Vagina (tissue), 2 donors: ENCODE measurements around the gene PLA2G7. TPM values are rescaled to one million over a fixed set of nuclear protein-coding genes. Genes with fewer than 3 reads are reported as not detected.

Source experiments
- DNase-seq, 2 donors: peaks; one replicate each; pipeline ENCODE4 v3.0.0-alpha.2; 2017; ENCODE audit errors: extremely low spot score in 2 of 2
- H3K27ac ChIP-seq: fragments of 200-600 bp; sonication (generic); one replicate; pipeline ENCODE4 v1.5.1; 2019
- H3K27me3 ChIP-seq: fragments of 200-600 bp; sonication (generic); one replicate; pipeline ENCODE4 v1.5.1; 2019
- H3K36me3 ChIP-seq, 2 donors: fragments of 200-600 bp; sonication (generic); one replicate each; pipeline ENCODE4 v1.5.1; 2017 to 2019
- H3K4me1 ChIP-seq: fragments of 200-600 bp; sonication (generic); one replicate; pipeline ENCODE4 v1.5.1; 2019
- H3K4me3 ChIP-seq, 2 donors: fragments of 200-600 bp; sonication (generic); 1 replicate in 1 of 2; 2 replicates in 1 of 2; pipeline ENCODE4 v1.5.1; 2016 to 2019
- H3K9me3 ChIP-seq: fragments of 200-600 bp; sonication (generic); one replicate; pipeline ENCODE4 v1.5.1; 2019
- POLR2A ChIP-seq, 2 donors: fragments of 450-650 bp; IDR thresholded peaks; one replicate each; pipeline ENCODE4 v1.6.1; 2017; ENCODE audit warnings: antibody characterized with exemption in 2 of 2, mild to moderate bottlenecking in 2 of 2, moderate library complexity in 2 of 2
- POLR2AphosphoS5 ChIP-seq, 2 donors: sonication (generic); formaldehyde crosslinking; IDR thresholded peaks; one replicate each; pipeline ENCODE4 v1.9.0; 2017; ENCODE audit warnings: antibody characterized with exemption in 2 of 2, mild to moderate bottlenecking in 2 of 2, low read depth in 1 of 2; ENCODE audit not compliant: insufficient read depth in 1 of 2
- intact Hi-C: fragments of 100-400 bp; cut with DNase I; formaldehyde crosslinking; loops from one replicate; pipeline ENCODE4 v1.15.1; 2023
- total RNA-seq: library from RNA; depleted of rRNA; stranded (reverse); fragments of >200 nt; gene quantifications from one replicate; pipeline ENCODE4 v1.2.3, GENCODE V29; 2016
- TF ChIP-seq, protein P1 (sequence below), 3 experiments: fragments of 450-650 bp in 2 of 3; fragments of 200-600 bp in 1 of 3; sonication (generic) in 1 of 3; IDR thresholded peaks; one replicate each; pipeline ENCODE4 v1.5.1; 2017 to 2019; ENCODE audit warnings: antibody characterized with exemption in 3 of 3, mild to moderate bottlenecking in 2 of 3, moderate library complexity in 2 of 3

PLA2G7 gene
- total RNA-seq, 1 donor from 2014 or later: not detected

DNA sequence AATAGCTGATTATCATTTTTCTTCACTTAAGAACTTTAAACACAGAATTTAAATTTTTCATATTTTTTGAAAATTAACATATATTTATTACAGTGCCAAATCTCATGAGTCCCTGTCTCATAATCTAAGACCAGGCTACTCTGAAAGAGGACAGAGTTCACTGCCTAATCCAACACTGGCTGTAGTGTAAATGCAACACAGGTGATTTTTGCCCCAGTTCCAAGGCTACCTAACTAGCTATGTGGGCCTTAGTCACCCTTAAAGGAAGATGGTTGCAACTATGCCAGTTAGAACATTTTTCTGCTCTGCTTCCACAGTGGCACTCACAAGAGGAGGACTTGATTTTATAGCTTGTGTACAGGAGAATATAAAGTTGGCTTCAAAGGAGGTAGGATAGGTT is 77.5 kb downstream of the PLA2G7 start:
- Histone ChIP-seq H3K9me3 (no peaks in the 10 kb centered on the region), H3K27me3 (no peaks in the 10 kb centered on the region), H3K4me1 (peaks cover 8% of the 10 kb centered on the region), H3K4me3 (no peak overlapping the region), H3K27ac (no peak overlapping the region), H3K36me3 (peaks cover 0 to 1% of the 10 kb centered on the region in 2 donors)
- intact Hi-C loops: no loop called here
- DNase-seq: no peak
- TF ChIP-seq, protein P1, sequence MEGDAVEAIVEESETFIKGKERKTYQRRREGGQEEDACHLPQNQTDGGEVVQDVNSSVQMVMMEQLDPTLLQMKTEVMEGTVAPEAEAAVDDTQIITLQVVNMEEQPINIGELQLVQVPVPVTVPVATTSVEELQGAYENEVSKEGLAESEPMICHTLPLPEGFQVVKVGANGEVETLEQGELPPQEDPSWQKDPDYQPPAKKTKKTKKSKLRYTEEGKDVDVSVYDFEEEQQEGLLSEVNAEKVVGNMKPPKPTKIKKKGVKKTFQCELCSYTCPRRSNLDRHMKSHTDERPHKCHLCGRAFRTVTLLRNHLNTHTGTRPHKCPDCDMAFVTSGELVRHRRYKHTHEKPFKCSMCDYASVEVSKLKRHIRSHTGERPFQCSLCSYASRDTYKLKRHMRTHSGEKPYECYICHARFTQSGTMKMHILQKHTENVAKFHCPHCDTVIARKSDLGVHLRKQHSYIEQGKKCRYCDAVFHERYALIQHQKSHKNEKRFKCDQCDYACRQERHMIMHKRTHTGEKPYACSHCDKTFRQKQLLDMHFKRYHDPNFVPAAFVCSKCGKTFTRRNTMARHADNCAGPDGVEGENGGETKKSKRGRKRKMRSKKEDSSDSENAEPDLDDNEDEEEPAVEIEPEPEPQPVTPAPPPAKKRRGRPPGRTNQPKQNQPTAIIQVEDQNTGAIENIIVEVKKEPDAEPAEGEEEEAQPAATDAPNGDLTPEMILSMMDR (IDR thresholded peaks at IDR 0.05): no peak
- TF ChIP-seq POLR2A (IDR thresholded peaks at IDR 0.05) (no peak), POLR2AphosphoS5 (IDR thresholded peaks at IDR 0.05; ENCODE audit: insufficient read depth in 1 of 2, low read depth in 1 of 2) (no peak)

DNA sequence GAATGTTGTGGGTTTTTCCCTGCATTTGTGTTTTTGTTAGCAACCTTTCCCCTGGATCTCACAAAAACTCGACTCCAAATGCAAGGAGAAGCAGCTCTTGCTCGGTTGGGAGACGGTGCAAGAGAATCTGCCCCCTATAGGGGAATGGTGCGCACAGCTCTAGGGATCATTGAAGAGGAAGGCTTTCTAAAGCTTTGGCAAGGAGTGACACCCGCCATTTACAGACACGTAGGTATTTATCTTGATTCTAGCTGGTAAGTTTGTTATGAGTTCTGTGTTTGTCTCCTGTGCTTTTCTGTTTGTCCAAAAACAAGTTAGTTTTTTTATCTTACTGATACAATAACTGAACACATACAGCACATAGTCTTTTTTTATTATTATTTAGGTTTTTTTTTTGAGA is 79.4 kb downstream of the PLA2G7 start:
- peaks cover 10% of the 10 kb centered on the region for H3K4me1 ChIP-seq
- DNase-seq: no peak
- no peaks in the 10 kb centered on the region for H3K27me3 ChIP-seq
- H3K9me3 ChIP-seq: no peaks in the 10 kb centered on the region
- intact Hi-C loops: no loop called here
- no peaks in the 10 kb centered on the region for H3K36me3 ChIP-seq
- no peak overlapping the region for H3K27ac ChIP-seq
- H3K4me3 ChIP-seq: no peak overlapping the region
- TF ChIP-seq, protein P1 (IDR thresholded peaks at IDR 0.05): no peak
- TF ChIP-seq POLR2AphosphoS5 (IDR thresholded peaks at IDR 0.05; ENCODE audit: insufficient read depth in 1 of 2, low read depth in 1 of 2): no peak
- no peak for TF ChIP-seq POLR2A (IDR thresholded peaks at IDR 0.05)

Other genes starting within 250 kb of the PLA2G7 start
- 20.9 TPM for gene RCAN2, start 243.9 kb downstream of the PLA2G7 start, total RNA-seq
- 5.4 TPM for gene CYP39A1, start 82.6 kb downstream of the PLA2G7 start, total RNA-seq
- gene SLC25A27, start 82.4 kb downstream of the PLA2G7 start, total RNA-seq: 39.3 TPM
- 0.49 TPM for gene TDRD6, start 47.5 kb downstream of the PLA2G7 start, total RNA-seq
- not detected for gene ANKRD66, start 11.6 kb upstream of the PLA2G7 start, total RNA-seq
- not detected for gene MEP1A, start 58.0 kb upstream of the PLA2G7 start, total RNA-seq
- gene ADGRF5, start 186.6 kb upstream of the PLA2G7 start, total RNA-seq: 10.3 TPM